ENCODE results near the gene SEPTIN7.
"Not testable (repeated sequence)": the region's sequence is repeated elsewhere in the genome, so short reads cannot be mapped to it uniquely, and the experiment has no call there.

The SEPTIN7 gene

GRCh38 chr7:35800718-35801391 is at the start of gene SEPTIN7:
SEPTIN7 (plus strand) TSS chr7:35801057; CDS start chr7:35801210, 153 bp downstream.
- DNase-seq (ENCODE audit: low read depth in 1 of 2, low spot score in 1 of 2), result peak; percentile 98

- DNase-seq (ENCODE audit: low read depth in 1 of 2, low spot score in 1 of 2), result no peak
These were observed 48.1 kb upstream of the SEPTIN7 start for GRCh38 chr7:35752742-35753141.

GRCh38 chr7:35753761-35754603 is 46.9 kb upstream of the SEPTIN7 start:
- DNase-seq (ENCODE audit: low read depth in 1 of 2, low spot score in 1 of 2), result no peak

GRCh38 chr7:35754741-35755140 is 46.1 kb upstream of the SEPTIN7 start:
- no peak for DNase-seq (ENCODE audit: low read depth in 1 of 2, low spot score in 1 of 2)

GRCh38 chr7:35755711-35756110 is 45.1 kb upstream of the SEPTIN7 start:
- no peak for DNase-seq (ENCODE audit: low read depth in 1 of 2, low spot score in 1 of 2)

- not testable (repeated sequence) for DNase-seq (ENCODE audit: low read depth in 1 of 2, low spot score in 1 of 2)
These were observed 44.4 kb upstream of the SEPTIN7 start for GRCh38 chr7:35756453-35756852.

- DNase-seq (ENCODE audit: low read depth in 1 of 2, low spot score in 1 of 2), result no peak
These were observed 43.3 kb upstream of the SEPTIN7 start for GRCh38 chr7:35757574-35757973.

GRCh38 chr7:35758421-35758820 is 42.4 kb upstream of the SEPTIN7 start:
- DNase-seq (ENCODE audit: low read depth in 1 of 2, low spot score in 1 of 2), result no peak

GRCh38 chr7:35760143-35760745 is 40.6 kb upstream of the SEPTIN7 start:
- no peak for DNase-seq (ENCODE audit: low read depth in 1 of 2, low spot score in 1 of 2)

- DNase-seq (ENCODE audit: low read depth in 1 of 2, low spot score in 1 of 2), result no peak
These were observed 38.8 kb upstream of the SEPTIN7 start for GRCh38 chr7:35761871-35762677.

- no peak for DNase-seq (ENCODE audit: low read depth in 1 of 2, low spot score in 1 of 2)
These were observed 38.1 kb upstream of the SEPTIN7 start for GRCh38 chr7:35762781-35763180.

GRCh38 chr7:35768346-35768745 is 32.5 kb upstream of the SEPTIN7 start:
- DNase-seq (ENCODE audit: low read depth in 1 of 2, low spot score in 1 of 2), result no peak

GRCh38 chr7:35771776-35772175 is 29.1 kb upstream of the SEPTIN7 start:
- DNase-seq (ENCODE audit: low read depth in 1 of 2, low spot score in 1 of 2), result no peak

- DNase-seq (ENCODE audit: low read depth in 1 of 2, low spot score in 1 of 2), result no peak
These were observed 26.9 kb upstream of the SEPTIN7 start for GRCh38 chr7:35773994-35774393.

GRCh38 chr7:35776686-35777085 is 24.2 kb upstream of the SEPTIN7 start:
- DNase-seq (ENCODE audit: low read depth in 1 of 2, low spot score in 1 of 2), result no peak

GRCh38 chr7:35777121-35777520 is 23.7 kb upstream of the SEPTIN7 start:
- DNase-seq (ENCODE audit: low read depth in 1 of 2, low spot score in 1 of 2), result no peak

GRCh38 chr7:35780070-35780469 is 20.8 kb upstream of the SEPTIN7 start:
- no peak for DNase-seq (ENCODE audit: low read depth in 1 of 2, low spot score in 1 of 2)

- no peak for DNase-seq (ENCODE audit: low read depth in 1 of 2, low spot score in 1 of 2)
These were observed 19.6 kb upstream of the SEPTIN7 start for GRCh38 chr7:35781200-35781701.

GRCh38 chr7:35781767-35782515 is 18.9 kb upstream of the SEPTIN7 start:
- DNase-seq (ENCODE audit: low read depth in 1 of 2, low spot score in 1 of 2), result no peak

- DNase-seq (ENCODE audit: low read depth in 1 of 2, low spot score in 1 of 2), result no peak
These were observed 16.5 kb upstream of the SEPTIN7 start for GRCh38 chr7:35784332-35784731.

Measured in activated CD4-positive, alpha-beta T cell treated with anti-CD3 and anti-CD28 coated beads, Interleukin-2, amount 50 U/mL, for 24 hours (primary cell).